Aorta (tissue), 5 donors: ENCODE measurements around the gene TMEM120A. TPM values are rescaled to one million over a fixed set of nuclear protein-coding genes. Genes with fewer than 3 reads are reported as not detected.
"Not testable (repeated sequence)": the region's sequence is repeated elsewhere in the genome, so short reads cannot be mapped to it uniquely, and the experiment has no call there.

Experiments
- ATAC-seq: fragments of 200-7000 bp; cut with Tn5 transposase; one replicate; pipeline ENCODE4 v1.9.1; 2022; ENCODE audit warnings: moderate library complexity; ENCODE audit not compliant: low FRiP score
- DNase-seq, 2 donors: peaks; one replicate each; pipeline ENCODE4 v3.0.0-alpha.2; 2020
- H3K27ac ChIP-seq, 2 donors: one replicate each; pipeline ENCODE4 v1.5.1; 2013; ENCODE audit warnings: low read length in 2 of 2, mild to moderate bottlenecking in 2 of 2, moderate library complexity in 2 of 2, control low read depth in 1 of 2, inconsistent platforms in 1 of 2, low read depth in 1 of 2
- H3K27me3 ChIP-seq, 2 donors: one replicate each; pipeline ENCODE4 v1.6.1; 2013; ENCODE audit warnings: control low read depth in 1 of 2, low read length in 1 of 2, mild to moderate bottlenecking in 1 of 2, moderate library complexity in 1 of 2; ENCODE audit not compliant: insufficient read depth in 2 of 2, control insufficient read depth in 1 of 2
- H3K36me3 ChIP-seq, 2 donors: one replicate each; pipeline ENCODE4 v1.6.1; 2013; ENCODE audit warnings: control low read depth in 1 of 2, low read length in 1 of 2, mild to moderate bottlenecking in 1 of 2; ENCODE audit not compliant: insufficient read depth in 2 of 2, control insufficient read depth in 1 of 2
- H3K4me1 ChIP-seq, 2 donors: one replicate each; pipeline ENCODE4 v1.6.1; 2013; ENCODE audit warnings: low read length in 2 of 2, control low read depth in 1 of 2, mild to moderate bottlenecking in 1 of 2, moderate library complexity in 1 of 2; ENCODE audit not compliant: insufficient read depth in 2 of 2, control insufficient read depth in 1 of 2
- H3K4me3 ChIP-seq, 2 donors: one replicate each; pipeline ENCODE4 v1.5.1; 2013; ENCODE audit warnings: low read length in 2 of 2, control low read depth in 1 of 2, mild to moderate bottlenecking in 1 of 2
- H3K9me3 ChIP-seq: one replicate; pipeline ENCODE4 v1.6.1; 2013; ENCODE audit warnings: mild to moderate bottlenecking, low read length; ENCODE audit not compliant: control insufficient read depth
- WGBS, 2 donors: extraction: QIAGEN DNeasy Blood & Tissue Kit; methylation state at CpG; one replicate each; pipeline ENCODE4 v1.1.7; 2013; 5-methylcytosine and 5-hydroxymethylcytosine counted together
- intact Hi-C, 2 donors: fragments of 100-400 bp; cut with DNase I; formaldehyde crosslinking; loops; one replicate each; pipeline versions ENCODE4 v1.14.2 to v1.15.0; 2022
- long read RNA-seq, 2 donors: library from polyadenylated mRNA; unstranded; transcript quantifications; one replicate each; pipeline ENCODE4 v2.0.0, GENCODE V29; 2020 to 2021
- polyA plus RNA-seq, 2 donors: library from polyadenylated mRNA; stranded (reverse); fragments of 200-250 nt; gene quantifications; one replicate each; pipeline ENCODE4 v1.2.3, GENCODE V29; 2013
- total RNA-seq, 2 donors: library from RNA; stranded (reverse); fragmentation: NEBNext Ultra II Directional; extraction: Animal tissue kit (Norgen Biotek cat#: 25700); gene quantifications; one replicate each; pipeline ENCODE4 v1.2.1, GENCODE V29; 2021
- donor health status: healthy with polysubstance abuse.
- donor health status: Bipolar disorder and iron deficiency.
- donor health status: DM: no; HTN: no; CAD: no.
- donor health status: DM: no; HTN: no; CAD: no.
- donor health status: DM: yes; HTN: yes; CAD: no.

Gene TMEM120A
- total RNA-seq (10 to 100 TPM; 53.8 to 75.1 TPM), polyA plus RNA-seq (100 to 1,000 TPM in 1 of 2 donors, 10 to 100 TPM in 1; 84.0 to 144 TPM)
- long read RNA-seq, donor 1, transcript TMEM120A-214 (12 exons, 1,456 nt) = major isoform, 148 of 240 reads
- long read RNA-seq, donor 1, transcript TMEM120A-204 (11 exons, 1,352 nt) = minor isoform, 29 of 240 reads
- long read RNA-seq, donor 1, transcript TMEM120A-203 (12 exons, 1,161 nt) = minor isoform, 6 of 240 reads
- long read RNA-seq, donor 1, partial matches to known transcripts = 8 of 240 reads
- long read RNA-seq, donor 1, other reads (novel, unspliced or antisense) = 48 of 240 reads
- long read RNA-seq, donor 2, transcript TMEM120A-214 (12 exons, 1,456 nt) = major isoform, 20 of 29 reads
- long read RNA-seq, donor 2, partial matches to known transcripts = 3 of 29 reads
- long read RNA-seq, donor 2, other reads (novel, unspliced or antisense) = 5 of 29 reads

DNA sequence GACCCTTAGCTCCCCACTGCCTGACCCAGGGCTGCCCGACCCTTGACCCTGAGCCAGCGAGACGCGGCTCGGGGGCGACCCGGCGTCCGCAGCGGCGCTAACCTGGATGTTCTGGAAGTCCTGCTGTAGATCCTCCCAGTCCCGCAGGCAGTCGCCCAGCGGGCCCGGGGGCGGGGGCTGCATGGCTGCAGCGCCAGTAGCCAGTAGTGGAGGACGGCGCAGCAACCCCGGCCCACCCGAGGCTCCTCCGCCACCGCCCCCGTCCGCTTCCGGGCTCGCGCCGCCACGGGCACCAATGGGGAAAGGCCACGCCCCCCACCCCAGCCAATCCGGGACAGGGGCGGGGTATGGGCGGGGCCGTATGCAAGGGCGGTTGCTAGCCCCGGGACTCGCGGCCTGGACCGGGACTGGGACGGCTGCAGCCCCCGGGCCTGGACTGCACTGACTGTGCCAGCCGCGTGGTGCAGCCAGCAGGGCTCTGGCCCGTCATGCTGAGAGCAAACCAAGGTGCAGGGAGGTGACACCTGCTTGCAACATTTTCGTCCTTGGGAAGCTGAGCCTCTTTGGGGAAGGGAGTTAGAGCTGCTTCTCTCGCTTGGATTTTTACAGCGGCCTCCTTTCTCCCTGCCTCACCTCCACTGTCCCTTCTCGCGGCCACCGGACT is at the start of gene TMEM120A:
TSS of gene TMEM120A (minus strand) at position 208 of the 664 bp plus-strand sequence. CDS start at position 183, 25 bp downstream.
- DNase-seq (peak; percentile 98 to 99), ATAC-seq (peak; percentile 96)
- WGBS, 2 donors = 1% methylated on average over 51 of the region's 51 CpGs
- Histone ChIP-seq H3K9me3 (no peaks in the 10 kb centered on the region), H3K4me3 (peak within 1 kb of the TSS; percentile 46 to 81), H3K27me3 (no peaks in the 10 kb centered on the region), H3K36me3 (no peaks in the 10 kb centered on the region), H3K4me1 (no peaks in the 10 kb centered on the region), H3K27ac (peak within 1 kb of the TSS; percentile 95 to 99)
- intact Hi-C loops = loop anchor here (5.0 kb wide), 3 partner anchors 53 to 117 kb away; partner anchors contain the start of genes MDH2 (in 1 of the 2), POR (in 1 of the 2), RHBDD2 (in 1 of the 2) and STYXL1 (in 1 of the 2)

DNA sequence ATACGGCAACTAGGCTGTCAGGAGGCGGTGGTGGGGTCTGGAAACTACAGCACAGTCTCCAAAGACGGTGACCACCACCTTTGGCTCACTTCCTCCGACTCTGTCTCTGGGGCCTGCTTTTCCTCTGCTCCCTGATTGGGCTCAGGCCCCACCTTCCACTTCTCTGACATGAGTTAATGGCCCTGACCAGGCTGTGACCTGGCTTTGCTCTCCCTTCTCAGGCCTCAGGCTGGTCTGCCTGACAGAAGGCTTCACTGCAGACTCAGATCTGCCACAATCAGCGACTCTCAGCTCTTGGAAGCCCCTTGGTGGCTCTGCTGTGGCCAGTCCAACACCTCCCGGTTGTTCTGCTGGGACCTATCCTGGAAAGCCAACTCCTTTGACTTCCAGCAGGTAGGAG is 45.7 kb upstream of the TMEM120A start:
- Histone ChIP-seq H3K36me3 (no peaks in the 10 kb centered on the region), H3K27ac (no peak overlapping the region), H3K27me3 (no peaks in the 10 kb centered on the region), H3K4me3 (no peak overlapping the region), H3K4me1 (no peaks in the 10 kb centered on the region), H3K9me3 (no peaks in the 10 kb centered on the region)
- DNase-seq = no peak
- WGBS, 2 donors = 82 to 85% methylated on average over 6 of the region's 6 CpGs
- intact Hi-C loops = no loop called here
- no peak for ATAC-seq

GRCh38 chr7:76037310-76037709 is 42.9 kb upstream of the TMEM120A start:
- no peaks in the 10 kb centered on the region for H3K4me1 ChIP-seq
- H3K9me3 ChIP-seq = no peaks in the 10 kb centered on the region
- DNase-seq (no peak), ATAC-seq (peak; percentile 61)
- no peak overlapping the region for H3K4me3 ChIP-seq
- no peaks in the 10 kb centered on the region for H3K36me3 ChIP-seq
- H3K27me3 ChIP-seq = no peaks in the 10 kb centered on the region
- intact Hi-C loops = no loop called here
- H3K27ac ChIP-seq = no peak overlapping the region
- 87 to 88% methylated on average over 5 of the region's 5 CpGs for WGBS, 2 donors

GRCh38 chr7:76031964-76032363 is 37.6 kb upstream of the TMEM120A start:
- WGBS, 2 donors = 90 to 100% methylated on average over 1 of the region's 1 CpG
- intact Hi-C loops = no loop called here

GRCh38 chr7:76029682-76030081 is 35.3 kb upstream of the TMEM120A start:
- H3K36me3 ChIP-seq, intact Hi-C loops, DNase-seq, H3K4me3 ChIP-seq, H3K9me3 ChIP-seq, H3K27me3 ChIP-seq, H3K4me1 ChIP-seq, H3K27ac ChIP-seq, ATAC-seq: not testable (repeated sequence)
- 96% methylated on average over 7 of the region's 7 CpGs for WGBS, 2 donors

More at GRCh38 chr7:76031964-76032363, 37.6 kb upstream of the TMEM120A start:
- H3K9me3 ChIP-seq = no peaks in the 10 kb centered on the region
- no peaks in the 10 kb centered on the region for H3K4me1 ChIP-seq
- ATAC-seq (no peak), DNase-seq (no peak)
- no peaks in the 10 kb centered on the region for H3K27me3 ChIP-seq
- no peak overlapping the region for H3K27ac ChIP-seq
- no peak overlapping the region for H3K4me3 ChIP-seq
- H3K36me3 ChIP-seq = no peaks in the 10 kb centered on the region

DNA sequence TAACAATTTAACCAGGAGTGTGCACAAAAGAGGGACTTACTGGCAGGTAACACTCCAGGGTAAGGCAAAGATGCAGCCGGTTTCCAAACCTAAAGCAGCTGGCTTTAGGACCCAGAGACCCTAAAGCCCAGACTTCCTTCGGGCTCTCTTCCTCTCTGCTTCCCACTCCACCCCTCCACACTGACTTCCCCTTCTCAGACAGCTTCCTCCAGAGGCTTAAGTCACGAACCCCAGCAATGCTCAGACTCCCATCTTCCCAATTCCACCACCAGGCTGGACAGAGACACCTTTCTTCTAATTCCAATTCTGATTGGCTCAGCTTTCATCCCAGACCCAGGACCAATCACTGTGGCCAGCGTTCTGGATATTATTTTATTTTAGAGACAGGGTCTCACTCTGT is 28.6 kb upstream of the TMEM120A start:
- Histone ChIP-seq H3K36me3 (no peaks in the 10 kb centered on the region), H3K27me3 (no peaks in the 10 kb centered on the region), H3K27ac (no peak overlapping the region), H3K4me3 (no peak overlapping the region), H3K4me1 (no peaks in the 10 kb centered on the region), H3K9me3 (no peaks in the 10 kb centered on the region)
- 51 to 59% methylated on average over 4 of the region's 4 CpGs for WGBS, 2 donors
- ATAC-seq = no peak
- DNase-seq = peak in 1 of 2 donors; percentile 63
- intact Hi-C loops = no loop called here

- intact Hi-C loops = no loop called here
- no peak overlapping the region for H3K27ac ChIP-seq
- DNase-seq (no peak), ATAC-seq (no peak)
- H3K4me1 ChIP-seq = no peaks in the 10 kb centered on the region
- H3K27me3 ChIP-seq = no peaks in the 10 kb centered on the region
- no peak overlapping the region for H3K4me3 ChIP-seq
- 86 to 91% methylated on average over 7 of the region's 7 CpGs for WGBS, 2 donors
- no peaks in the 10 kb centered on the region for H3K9me3 ChIP-seq
- H3K36me3 ChIP-seq = no peaks in the 10 kb centered on the region
Observed at GRCh38 chr7:76022026-76022780, 27.8 kb upstream of the TMEM120A start.

DNA sequence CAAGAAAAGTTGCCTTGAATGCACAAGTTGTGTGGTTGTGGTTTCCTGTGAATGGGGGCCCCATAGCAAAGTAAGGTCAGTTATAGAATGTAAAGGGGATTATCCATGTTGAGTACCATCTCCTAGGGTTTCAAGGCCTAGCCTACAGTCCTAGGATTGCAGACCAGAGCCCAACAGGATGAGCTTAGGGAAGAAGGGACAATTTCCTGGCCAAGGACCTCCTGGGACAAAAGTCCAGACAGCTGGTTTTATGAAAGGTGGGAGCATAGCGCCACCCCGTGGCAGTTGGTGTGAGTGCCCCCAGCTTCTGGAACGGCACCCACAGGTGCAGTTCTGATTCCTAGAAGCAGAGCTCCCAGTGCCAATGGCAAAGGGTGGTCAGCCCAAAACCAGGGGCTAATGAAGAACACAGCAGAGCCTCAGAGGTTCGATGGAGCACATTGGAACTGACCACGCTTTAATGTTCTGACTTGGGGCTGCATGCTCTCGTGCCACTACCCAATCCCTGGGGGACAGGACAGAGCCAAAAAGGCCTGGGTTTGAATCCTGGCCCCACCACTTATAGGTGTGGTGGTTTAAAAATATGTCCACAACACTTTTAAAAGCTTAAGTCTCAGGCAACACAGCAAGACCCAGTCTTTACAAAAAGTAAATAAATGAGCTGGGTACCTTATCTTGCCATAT is 25.8 kb upstream of the TMEM120A start:
- WGBS, 2 donors = 31 to 35% methylated on average over 6 of the region's 6 CpGs
- Histone ChIP-seq H3K27ac (no peak overlapping the region), H3K4me3 (no peak overlapping the region), H3K27me3 (no peaks in the 10 kb centered on the region), H3K36me3 (no peaks in the 10 kb centered on the region), H3K4me1 (no peaks in the 10 kb centered on the region), H3K9me3 (no peaks in the 10 kb centered on the region)
- ATAC-seq (peak; percentile 83), DNase-seq (peak; percentile 77 to 93)
- intact Hi-C loops = loop anchor here (1.0 to 2.0 kb wide), 2 partner anchors 153 to 154 kb away; no protein-coding TSS in a partner anchor
